ENCODE measurements around the gene SWAP70.
"Not testable (repeated sequence)": the region's sequence is repeated elsewhere in the genome, so short reads cannot be mapped to it uniquely, and the experiment has no call there.

SWAP70 gene

GRCh38 chr11:9693801-9694553 lies 30.1 kb downstream of the SWAP70 start:
- no peak for DNase-seq

GRCh38 chr11:9695228-9695627 lies 31.4 kb downstream of the SWAP70 start:
- DNase-seq = not testable (repeated sequence)

GRCh38 chr11:9697766-9698165 lies 33.9 kb downstream of the SWAP70 start:
- DNase-seq = no peak

GRCh38 chr11:9700105-9700801 lies 36.4 kb downstream of the SWAP70 start:
- no peak for DNase-seq

DNA sequence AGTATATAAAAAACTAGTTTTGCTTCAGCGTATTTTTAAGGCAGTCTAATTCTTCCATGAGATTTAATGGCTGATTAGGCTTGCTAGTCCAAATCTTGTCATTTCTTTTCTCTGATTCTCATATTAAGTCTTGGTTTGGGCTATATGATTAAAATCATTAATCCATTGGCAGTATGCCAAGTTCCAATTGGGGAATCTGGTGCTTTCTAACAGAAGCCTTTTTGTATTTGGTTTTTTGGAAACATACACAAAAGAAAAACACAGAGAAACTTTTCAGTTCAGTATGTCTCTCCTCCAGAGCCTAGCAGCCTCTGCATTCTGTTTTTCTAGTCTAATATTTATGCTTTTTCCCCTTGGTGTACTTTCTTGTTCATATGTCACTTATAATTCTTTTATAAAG lies 37.9 kb downstream of the SWAP70 start:
- DNase-seq = no peak

DNA sequence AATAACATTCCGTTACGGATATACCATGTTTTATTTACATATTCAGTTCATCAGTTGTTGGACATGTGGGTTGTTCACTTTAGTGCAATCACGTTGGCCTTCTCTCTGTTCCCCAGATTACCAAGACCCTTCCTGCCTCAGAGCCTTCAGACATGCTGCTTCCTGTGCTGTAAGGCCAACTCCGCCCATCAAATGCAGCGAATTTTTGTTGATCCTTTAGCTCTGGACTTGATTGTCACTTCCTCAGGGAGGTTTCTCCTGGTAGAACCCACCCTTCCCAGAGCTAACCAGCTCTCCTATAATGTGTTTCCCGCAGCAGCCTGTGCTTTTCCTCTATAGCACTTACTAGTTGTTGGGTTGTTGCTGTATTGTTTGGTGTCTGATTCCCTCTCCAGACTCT lies 39.4 kb downstream of the SWAP70 start:
- no peak for DNase-seq

DNA sequence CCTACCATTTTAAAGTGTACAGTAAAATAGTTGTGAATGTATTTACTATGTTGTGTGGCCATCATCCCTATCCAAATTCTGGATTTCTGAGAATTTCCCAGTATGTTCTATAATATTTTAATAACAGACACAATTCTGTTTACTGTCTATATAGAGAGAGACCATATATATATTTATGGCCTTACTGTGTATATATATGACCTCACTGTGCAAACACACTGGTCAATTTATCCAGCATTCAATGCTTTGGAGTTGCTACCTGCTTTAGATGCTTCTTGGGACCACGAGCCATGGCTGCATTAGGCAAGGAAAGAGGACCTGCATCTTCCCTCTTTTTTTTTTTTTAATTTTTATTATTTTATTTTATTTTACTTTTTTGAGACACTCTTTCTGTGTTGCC lies 40.2 kb downstream of the SWAP70 start:
- no peak for DNase-seq

DNA sequence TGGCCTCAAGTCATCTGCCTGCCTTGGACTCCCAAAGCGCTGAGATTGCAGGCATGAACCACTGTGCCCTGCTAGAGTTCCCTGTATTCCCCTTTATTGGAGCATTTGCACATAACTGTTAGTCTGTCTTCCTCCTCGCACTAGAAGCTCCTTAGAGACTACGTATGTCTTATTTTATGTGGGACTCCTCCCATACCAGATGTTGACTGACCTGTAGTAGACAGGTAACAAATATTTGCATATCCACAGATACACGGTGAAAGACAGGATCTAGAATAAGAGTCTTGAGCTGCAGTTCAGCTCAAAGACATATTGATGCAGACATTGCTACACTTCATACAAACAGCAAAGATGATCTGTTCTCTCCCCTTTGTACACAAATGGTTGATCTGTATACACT lies 40.7 kb downstream of the SWAP70 start:
- no peak for DNase-seq

GRCh38 chr11:9705361-9705760 lies 41.5 kb downstream of the SWAP70 start:
- DNase-seq = not testable (repeated sequence)

DNA sequence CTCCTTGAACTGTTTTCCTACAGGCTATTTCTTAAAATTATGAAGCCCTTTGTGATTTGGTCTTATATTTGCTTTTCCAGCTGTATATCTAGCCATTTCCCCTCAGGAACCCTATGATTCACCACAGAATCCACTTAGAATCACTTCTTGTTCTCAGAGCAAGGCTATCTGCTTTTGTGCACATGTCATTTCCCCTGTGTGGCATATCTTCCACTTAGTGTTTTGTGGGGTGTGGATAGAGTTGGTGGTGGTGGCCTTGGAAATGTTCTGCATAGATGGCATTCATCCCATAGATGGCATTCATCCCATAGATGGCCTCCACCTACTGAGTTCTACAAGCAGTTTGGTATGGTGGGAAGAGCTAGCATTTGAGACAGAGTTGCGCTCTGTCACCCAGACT lies 44.7 kb downstream of the SWAP70 start:
- no peak for DNase-seq

GRCh38 chr11:9710223-9710622 lies 46.3 kb downstream of the SWAP70 start:
- no peak for DNase-seq

DNA sequence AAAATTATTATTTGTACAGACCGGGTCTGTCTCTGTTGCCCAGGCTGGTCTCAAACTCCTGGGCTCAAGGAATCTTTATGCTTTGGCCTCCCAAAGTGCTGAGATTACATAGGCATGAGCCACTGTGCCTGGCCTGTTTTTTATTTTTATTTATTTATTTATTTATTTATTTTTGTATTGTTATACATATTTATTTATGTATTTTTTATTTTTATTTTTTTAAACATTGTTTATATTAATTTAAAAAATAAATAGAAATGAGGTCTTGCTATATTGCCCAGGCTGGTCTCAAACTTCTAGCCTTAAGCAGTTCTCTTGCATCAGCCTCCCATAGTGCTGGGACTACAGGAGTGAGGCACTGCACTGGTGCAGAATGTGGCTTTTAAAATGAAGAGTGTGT lies 47.0 kb downstream of the SWAP70 start:
- DNase-seq = no peak

DNA sequence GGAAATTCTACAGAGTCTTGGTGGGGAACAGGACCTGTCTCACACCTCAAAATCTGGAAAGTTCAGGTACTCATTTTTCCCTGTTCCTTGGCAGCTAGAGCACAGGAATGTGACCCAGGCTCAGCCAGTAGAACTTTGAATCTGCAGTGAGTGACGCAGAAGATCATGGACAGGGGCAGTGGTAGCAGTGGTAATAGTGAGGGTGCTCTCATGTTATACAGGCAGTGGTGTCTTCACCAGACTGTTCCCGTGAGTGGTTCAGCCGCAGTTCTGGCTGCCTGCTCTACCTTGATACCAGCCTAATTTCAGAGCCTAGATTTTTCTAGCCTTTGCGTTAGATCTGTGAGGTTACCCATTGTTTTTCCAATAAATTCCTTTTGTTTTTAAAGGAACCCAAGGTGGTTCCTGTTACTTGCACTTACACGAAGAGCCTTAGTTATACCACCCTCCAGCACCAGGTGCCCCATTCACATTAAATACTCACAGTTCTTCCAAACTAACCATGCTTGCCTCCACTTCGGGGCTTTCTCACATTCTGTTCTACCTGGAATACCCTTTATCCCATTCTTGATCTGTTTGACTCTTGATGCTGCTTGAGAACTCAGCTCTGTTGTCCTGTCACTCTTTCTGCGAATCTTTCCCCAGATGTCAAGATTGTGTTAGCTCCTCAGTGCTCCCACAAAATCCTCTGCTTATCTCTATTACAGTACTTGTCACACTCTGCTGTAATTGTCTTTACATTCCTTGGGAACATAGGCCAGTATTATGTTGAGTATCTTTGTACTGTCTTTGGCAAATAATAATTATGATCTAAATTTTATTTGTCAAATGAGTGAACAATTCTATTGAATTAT lies 47.8 kb downstream of the SWAP70 start:
- no peak for DNase-seq

DNA sequence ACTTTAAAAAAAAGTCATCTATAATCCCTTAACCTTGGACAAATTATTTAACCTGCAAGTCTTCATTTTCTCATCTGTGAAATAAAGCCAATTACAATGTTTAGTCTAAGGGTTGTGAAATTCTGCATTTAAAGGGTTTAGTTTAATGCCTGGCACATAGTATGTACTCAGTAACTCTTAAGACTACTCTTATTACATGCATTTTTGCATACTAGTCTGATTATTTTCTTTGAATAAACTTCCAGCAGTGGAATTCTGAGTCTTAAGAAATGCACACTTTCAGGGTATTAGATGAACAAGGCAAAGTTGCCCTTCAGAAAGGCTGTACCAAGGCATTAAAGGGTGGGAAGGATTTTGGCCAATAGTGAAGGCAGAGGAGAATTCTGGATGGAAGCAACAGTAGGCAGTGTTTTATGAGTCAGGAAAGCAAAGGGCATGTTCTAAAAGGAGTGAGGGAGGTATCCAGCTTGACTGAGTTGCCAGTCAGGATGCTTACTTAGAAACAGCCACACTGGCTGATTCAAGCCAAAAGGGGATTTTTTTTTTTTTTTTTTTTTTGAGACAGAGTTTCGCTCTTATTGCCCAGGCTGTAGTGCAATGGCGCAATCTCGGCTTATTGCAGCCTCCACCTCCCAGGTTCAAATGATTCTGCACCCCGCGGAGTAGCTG lies 50.5 kb downstream of the SWAP70 start:
- DNase-seq = no peak

DNA sequence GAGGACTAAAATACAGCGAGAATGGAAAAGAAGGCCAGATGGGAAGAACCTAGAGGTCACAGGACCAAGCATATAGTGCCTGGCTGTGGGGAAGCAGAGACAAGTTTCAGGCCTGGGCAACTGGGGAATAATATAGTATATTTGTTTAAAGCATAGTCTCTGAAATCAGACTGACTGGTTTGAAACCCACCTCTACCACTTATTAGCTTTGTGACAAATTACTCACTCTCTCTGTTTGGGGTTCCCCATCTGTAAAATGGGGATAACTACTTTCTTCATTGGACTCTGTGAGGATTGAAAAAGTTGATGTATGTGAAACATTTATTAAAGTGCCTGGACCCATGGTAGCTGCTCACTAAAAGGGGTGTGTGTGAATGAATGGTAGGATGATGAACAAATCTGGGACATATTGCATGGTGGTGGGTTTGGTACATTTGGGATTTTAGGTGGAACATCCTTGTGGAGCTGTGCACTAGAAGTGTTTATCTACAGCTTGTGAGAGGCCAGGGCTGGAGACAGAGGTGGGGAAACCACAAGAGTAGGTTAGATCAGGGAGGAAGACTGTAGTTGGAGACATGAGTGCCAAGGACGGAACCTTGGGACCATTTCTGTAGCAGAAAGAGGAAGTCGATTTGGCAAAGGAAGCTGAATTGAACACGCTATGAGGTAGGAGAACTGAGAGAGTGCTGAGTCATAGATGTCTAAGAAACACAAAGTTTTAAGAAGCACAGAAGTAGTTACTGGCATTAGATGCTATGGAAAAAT lies 52.6 kb downstream of the SWAP70 start:
- peak in 1 of 2 experiments; percentile 62 for DNase-seq

GRCh38 chr11:9717040-9717357 lies 53.1 kb downstream of the SWAP70 start:
- DNase-seq = no peak

DNA sequence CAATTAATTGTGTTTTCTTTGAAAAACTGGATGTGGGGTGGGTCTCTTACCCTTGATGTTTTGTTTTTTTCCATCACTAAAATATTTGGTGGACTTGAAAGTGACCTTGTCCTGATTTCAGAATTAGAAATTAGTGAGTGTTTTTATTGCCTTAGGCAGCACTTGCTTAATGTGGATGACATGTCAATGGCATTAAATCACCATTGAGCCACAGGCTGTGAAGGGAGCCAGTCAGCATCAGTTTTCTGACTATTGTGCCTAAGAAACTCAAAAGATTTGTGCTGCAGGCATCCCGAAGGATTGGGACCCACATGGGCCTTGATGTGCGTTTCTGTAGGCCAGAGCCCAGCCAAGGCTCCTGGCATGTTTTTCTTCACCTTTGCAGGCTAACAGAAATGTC lies 53.8 kb downstream of the SWAP70 start:
- no peak for DNase-seq

DNA sequence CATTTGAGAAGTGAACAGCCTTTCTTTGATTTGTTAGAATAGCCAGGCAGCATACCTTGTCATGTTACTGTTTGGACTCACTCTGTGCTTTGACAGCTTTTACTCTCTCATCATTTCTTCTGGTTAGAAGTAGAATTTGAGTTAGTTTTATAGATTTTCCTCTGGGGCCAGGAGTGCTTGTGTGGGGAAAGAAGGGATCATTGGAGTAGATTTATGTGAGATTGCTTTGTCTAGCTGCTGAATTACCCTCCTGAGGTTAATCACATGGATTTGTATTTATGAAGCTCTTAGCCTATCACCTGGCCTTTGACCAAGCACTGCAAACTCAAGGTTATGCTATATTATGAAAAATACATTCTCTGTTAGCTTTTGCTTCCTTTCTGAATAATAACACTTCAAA lies 54.3 kb downstream of the SWAP70 start:
- no peak for DNase-seq

DNA sequence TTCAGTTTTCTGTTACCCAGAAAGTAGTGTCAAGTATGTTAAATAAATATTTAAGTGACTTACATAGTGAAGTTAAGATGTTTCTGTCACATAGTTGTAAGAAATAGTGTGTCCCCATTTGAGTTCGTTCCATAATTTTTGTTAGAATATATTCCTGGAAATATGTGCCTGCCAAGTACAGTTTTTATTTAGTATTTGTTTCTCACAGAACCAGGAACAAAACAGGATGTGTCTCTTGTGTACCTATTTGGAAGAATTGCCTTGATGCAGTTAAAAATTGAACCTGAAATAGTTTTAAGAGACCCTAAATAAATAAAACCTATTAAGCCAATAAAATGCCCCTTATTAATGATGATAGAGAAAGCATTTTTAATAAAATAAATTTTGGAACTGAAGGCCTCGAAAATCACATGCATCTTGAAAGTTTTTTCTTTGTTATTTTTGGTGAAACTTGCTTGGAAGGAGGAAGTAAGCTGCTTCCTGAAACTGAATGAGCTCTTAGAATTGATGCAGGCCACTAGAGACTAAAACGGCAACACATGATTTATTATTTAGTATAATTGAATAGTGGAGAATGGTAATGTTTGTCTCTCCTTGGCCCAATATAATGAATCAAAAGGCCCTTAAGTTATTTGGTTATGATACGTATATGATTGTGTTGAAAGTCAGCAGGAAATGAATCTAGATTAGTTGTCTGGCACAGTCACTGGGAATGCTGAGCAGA lies 55.9 kb downstream of the SWAP70 start:
- DNase-seq = no peak

- no peak for DNase-seq
Measured at GRCh38 chr11:9720290-9720630, 56.4 kb downstream of the SWAP70 start.

DNA sequence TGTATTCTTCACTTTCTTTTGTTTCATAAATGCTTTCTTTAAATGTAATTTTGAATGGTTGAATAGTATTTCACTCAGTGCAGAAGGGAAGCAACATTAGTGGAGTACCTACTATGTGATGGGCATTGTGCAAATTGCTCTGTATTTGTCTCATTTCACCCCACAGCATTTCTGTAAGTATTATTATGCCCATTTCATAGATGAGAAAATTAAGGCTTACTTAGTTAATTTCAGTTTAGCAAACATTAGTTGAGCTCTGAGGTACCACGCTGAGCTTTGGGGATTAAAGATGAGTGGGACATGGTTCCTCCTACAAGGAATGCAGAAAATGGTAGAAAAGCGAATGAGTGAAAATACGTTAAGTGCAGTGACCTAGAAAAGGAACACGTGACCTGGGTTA lies 58.1 kb downstream of the SWAP70 start:
- no peak for DNase-seq

DNA sequence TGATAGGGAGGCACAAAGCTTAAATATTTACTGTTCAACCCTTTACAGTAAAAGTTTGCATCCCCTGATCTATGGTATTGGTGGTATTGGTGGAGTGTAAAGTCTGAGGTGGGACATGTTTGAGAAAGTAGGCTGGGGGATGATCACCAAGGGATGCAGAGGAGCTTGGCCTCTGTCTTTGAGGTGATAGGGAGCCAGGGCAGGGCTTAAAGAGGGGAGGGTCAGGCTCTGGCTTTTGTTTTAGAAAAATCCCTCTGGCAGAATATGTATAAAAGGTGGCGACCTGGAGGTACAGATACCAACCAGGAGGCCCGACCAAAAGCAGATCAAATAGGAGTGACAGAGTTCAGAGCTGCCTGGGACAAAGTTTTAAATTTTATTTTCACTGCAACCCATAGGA lies 59.0 kb downstream of the SWAP70 start:
- no peak for DNase-seq
